NB4 (cell line): ENCODE measurements around the gene MBD4.
A peak's percentile ranks its signal among the peaks of the same experiment; 100 is the strongest.
"Not testable (repeated sequence)": the region's sequence is repeated elsewhere in the genome, so short reads cannot be mapped to it uniquely, and the experiment has no call there.

Source experiments
- DNase-seq: peaks from one replicate; pipeline ENCODE4 v3.0.0; 2010; ENCODE audit warnings: low read depth
- H3K4me3 ChIP-seq: one replicate; pipeline ENCODE4 v1.5.1; 2011; ENCODE audit warnings: mild to moderate bottlenecking, low read depth, low read length, moderate library complexity
- CTCF ChIP-seq: IDR thresholded peaks from one replicate; pipeline ENCODE4 v1.5.1; 2012; ENCODE audit warnings: low read depth, low read length
- MAX ChIP-seq: IDR thresholded peaks from 2 replicates; pipeline ENCODE4 v1.6.1; 2011; ENCODE audit warnings: low read depth, low read length
- MYC ChIP-seq: IDR thresholded peaks from 2 replicates; pipeline ENCODE4 v1.6.1; 2011; ENCODE audit warnings: low read depth, low read length
- POLR2A ChIP-seq: IDR thresholded peaks from 2 replicates; pipeline ENCODE4 v1.6.1; 2011; ENCODE audit warnings: mild to moderate bottlenecking; ENCODE audit not compliant: insufficient read length; ENCODE audit errors: extremely low read depth

MBD4 gene

GRCh38 chr3:129415378-129415777 is 24.4 kb downstream of the MBD4 start:
- DNase-seq, result no peak
- H3K4me3 ChIP-seq, result no peak overlapping the region
- TF ChIP-seq MAX (no peak), MYC (no peak), CTCF (no peak), POLR2A (no peak)

GRCh38 chr3:129413687-129414506 is 25.9 kb downstream of the MBD4 start:
- no peak for TF ChIP-seq CTCF
- no peak for TF ChIP-seq MAX
- TF ChIP-seq POLR2A, result no peak
- TF ChIP-seq MYC, result no peak
- H3K4me3 ChIP-seq, result no peak overlapping the region
- no peak for DNase-seq

GRCh38 chr3:129413238-129413637 is 26.5 kb downstream of the MBD4 start:
- not testable (repeated sequence) for DNase-seq, H3K4me3 ChIP-seq

GRCh38 chr3:129412542-129413198 is 27.1 kb downstream of the MBD4 start:
- no peak for DNase-seq
- H3K4me3 ChIP-seq, result no peak overlapping the region
- TF ChIP-seq CTCF (no peak), POLR2A (no peak)

GRCh38 chr3:129410971-129411370 is 28.8 kb downstream of the MBD4 start:
- no peak overlapping the region for H3K4me3 ChIP-seq
- TF ChIP-seq POLR2A, result no peak
- TF ChIP-seq MYC, result no peak
- TF ChIP-seq CTCF, result no peak
- TF ChIP-seq MAX, result no peak
- DNase-seq, result no peak

- DNase-seq, result peak; percentile 57
- TF ChIP-seq MYC (no peak), CTCF (no peak), POLR2A (no peak), MAX (no peak)
- no peak overlapping the region for H3K4me3 ChIP-seq
These were observed 30.2 kb downstream of the MBD4 start for GRCh38 chr3:129409541-129409940.
